ENCODE data around the gene CST11. TPM values are rescaled to one million over a fixed set of nuclear protein-coding genes. Genes with fewer than 3 reads are reported as not detected.

CST11 gene
- polyA plus RNA-seq, 2 of the 4 experiments (the other 2 are of a cell fraction) = not detected

DNA sequence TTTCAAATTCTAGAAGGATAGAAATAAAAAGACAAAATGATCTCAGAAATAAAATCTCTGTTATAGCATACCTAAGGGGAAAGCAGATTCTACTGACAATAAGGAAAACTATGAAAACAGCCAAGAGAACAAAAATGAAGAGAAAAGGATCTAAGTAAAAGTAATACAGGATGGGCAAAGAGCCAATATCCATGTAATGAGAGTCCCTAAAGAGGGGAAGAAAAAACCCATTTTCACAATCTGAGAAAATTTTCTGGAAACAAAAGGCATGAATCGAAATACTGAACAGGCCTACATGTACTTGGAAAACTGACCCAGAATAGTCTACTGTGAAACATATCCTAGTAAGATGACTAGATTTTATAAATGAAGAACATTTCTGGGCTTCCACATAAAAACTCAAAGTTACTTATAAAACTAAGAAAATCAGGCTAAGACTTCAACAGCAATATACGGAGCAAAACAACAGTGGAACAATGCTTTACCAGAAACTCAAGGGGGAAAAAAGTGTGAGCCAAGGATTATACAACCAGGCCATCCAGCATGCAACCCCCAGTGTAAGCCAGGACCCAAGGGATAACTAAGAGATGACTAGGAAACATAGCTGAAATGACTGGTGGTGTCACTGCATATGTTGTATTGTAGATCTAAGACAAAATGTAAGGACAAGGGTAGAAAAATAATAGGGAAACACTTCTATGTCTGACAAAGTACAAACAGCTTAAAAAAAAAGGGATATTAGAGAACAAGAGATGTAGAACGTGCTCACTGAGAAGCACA, 41.6 kb downstream of the CST11 start:
- no peaks in the 10 kb centered on the region for H3K9me3 ChIP-seq
- ChIA-PET POLR2A (no interaction called here), CTCF (interaction anchor here (0.8 to 1.5 kb wide), 2 partner anchors 10 to 197 kb away, joined by 3 to 4 read pairs; partner anchors contain the start of gene NAPB)
- no peak overlapping the region for H3K27ac ChIP-seq
- ATAC-seq (no peak), DNase-seq (ENCODE audit: low read depth in 1 of 2, low spot score in 1 of 2) (no peak), FAIRE-seq (no peak)
- peaks cover 9% of the 10 kb centered on the region; the same call in 2 of the 3 replicates for H3K4me1 ChIP-seq
- TF ChIP-seq, protein P1, sequence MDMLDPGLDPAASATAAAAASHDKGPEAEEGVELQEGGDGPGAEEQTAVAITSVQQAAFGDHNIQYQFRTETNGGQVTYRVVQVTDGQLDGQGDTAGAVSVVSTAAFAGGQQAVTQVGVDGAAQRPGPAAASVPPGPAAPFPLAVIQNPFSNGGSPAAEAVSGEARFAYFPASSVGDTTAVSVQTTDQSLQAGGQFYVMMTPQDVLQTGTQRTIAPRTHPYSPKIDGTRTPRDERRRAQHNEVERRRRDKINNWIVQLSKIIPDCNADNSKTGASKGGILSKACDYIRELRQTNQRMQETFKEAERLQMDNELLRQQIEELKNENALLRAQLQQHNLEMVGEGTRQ (IDR thresholded peaks at IDR 0.05) = no peak
- TF ChIP-seq FOSB (CRISPR knock-in tag; IDR thresholded peaks at IDR 0.05) (no peak), KDM1A (IDR thresholded peaks at IDR 0.05; ENCODE audit: low read depth) (no peak), RFX5 (IDR thresholded peaks at IDR 0.05) (no peak)
- H3K4me3 ChIP-seq = no peak overlapping the region
- no peak overlapping the region for H3K4me2 ChIP-seq
- WGBS (ENCODE audit: missing lambda C conversion rate) = 80% methylated on average over 3 of the region's 3 CpGs

DNA sequence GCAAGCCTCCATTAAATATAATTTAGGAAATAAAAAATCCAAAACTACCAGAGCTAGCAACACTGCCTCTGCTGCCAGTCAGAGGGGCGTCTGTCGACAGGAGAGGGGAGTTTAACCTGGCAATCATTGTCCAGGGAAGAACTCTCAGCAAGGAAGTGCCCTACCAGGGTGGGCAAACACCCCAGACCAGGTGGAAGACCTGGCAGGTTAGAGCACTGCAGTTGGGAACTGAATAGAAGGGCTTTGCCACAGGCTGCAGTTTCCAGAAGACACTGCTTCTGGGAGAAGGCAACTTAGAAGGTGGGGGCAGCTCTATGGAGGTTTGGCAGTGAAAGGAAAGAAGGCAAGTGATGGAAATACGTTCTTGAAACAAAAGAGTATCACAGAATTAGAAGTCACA, 42.9 kb downstream of the CST11 start:
- WGBS (ENCODE audit: missing lambda C conversion rate) = 83% methylated on average over 3 of the region's 3 CpGs
- FAIRE-seq (no peak), DNase-seq (ENCODE audit: low read depth in 1 of 2, low spot score in 1 of 2) (no peak), ATAC-seq (no peak)
- POLR2A ChIA-PET = no interaction called here
- Histone ChIP-seq H3K9me3 (no peaks in the 10 kb centered on the region), H3K4me3 (no peak overlapping the region), H3K4me2 (no peak overlapping the region), H3K27ac (no peak overlapping the region), H3K4me1 (peaks cover 9% of the 10 kb centered on the region; the same call in 2 of the 3 replicates)
- TF ChIP-seq MYC (IDR thresholded peaks at IDR 0.05; ENCODE audit: borderline replicate concordance, low read length) (no peak), NFE2L2 (conservative IDR thresholded peaks at IDR 0.05; ENCODE audit: low read length) (no peak), ESRRA (IDR thresholded peaks at IDR 0.05; ENCODE audit: borderline replicate concordance, low read length) (no peak), REST (IDR thresholded peaks at IDR 0.05) (no peak), POLR2A (IDR thresholded peaks at IDR 0.05; ENCODE audit: low read length) (no peak)
- TF ChIP-seq, protein P1 (IDR thresholded peaks at IDR 0.05) = no peak
- CTCF ChIA-PET = interaction anchor here (1.0 to 1.8 kb wide), 3 partner anchors 10 to 197 kb away, joined by 3 to 4 read pairs (median 3); no protein-coding TSS in a partner anchor

- CTCF ChIA-PET = interaction anchor here (1.0 to 1.8 kb wide), 3 partner anchors 9 to 198 kb away, joined by 3 to 4 read pairs (median 3); no protein-coding TSS in a partner anchor
- FAIRE-seq (no peak), ATAC-seq (no peak), DNase-seq (ENCODE audit: low read depth in 1 of 2, low spot score in 1 of 2) (no peak)
- POLR2A ChIA-PET = no interaction called here
- no peak overlapping the region for H3K4me2 ChIP-seq
- no peaks in the 10 kb centered on the region for H3K9me3 ChIP-seq
- H3K27ac ChIP-seq = no peak overlapping the region
- no peak overlapping the region for H3K4me3 ChIP-seq
- WGBS (ENCODE audit: missing lambda C conversion rate) = 94% methylated on average over 2 of the region's 2 CpGs
- H3K4me1 ChIP-seq = peaks cover 9% of the 10 kb centered on the region; the same call in 2 of the 3 replicates
- TF ChIP-seq EP300 (IDR thresholded peaks at IDR 0.05) (no peak), HOXB13 (CRISPR knock-in tag; IDR thresholded peaks at IDR 0.05; ENCODE audit: low read depth) (no peak), RAD21 (conservative IDR thresholded peaks at IDR 0.05 in 1 of 2, IDR thresholded peaks at IDR 0.05 in 1 of 2) (no peak), BHLHE40 (IDR thresholded peaks at IDR 0.05; ENCODE audit: low read depth, low read length) (no peak), ZNF302 (CRISPR knock-in tag; IDR thresholded peaks at IDR 0.05) (no peak), TP53 (CRISPR knock-in tag; IDR thresholded peaks at IDR 0.05) (no peak), POLR2A (IDR thresholded peaks at IDR 0.05; ENCODE audit: low read length) (no peak), CEBPB (IDR thresholded peaks at IDR 0.05) (no peak), PHF8 (IDR thresholded peaks at IDR 0.05; ENCODE audit: borderline replicate concordance, low read depth) (no peak), RCOR1 (IDR thresholded peaks at IDR 0.05; ENCODE audit: low read depth, low read length) (no peak), FOXS1 (CRISPR knock-in tag; IDR thresholded peaks at IDR 0.05) (no peak), CHD2 (IDR thresholded peaks at IDR 0.05; ENCODE audit: low read length, partially characterized antibody) (no peak), SMC3 (IDR thresholded peaks at IDR 0.05) (no peak), HOXB5 (CRISPR knock-in tag; IDR thresholded peaks at IDR 0.05) (no peak), FOSB (CRISPR knock-in tag; IDR thresholded peaks at IDR 0.05) (no peak), ZSCAN20 (CRISPR knock-in tag; IDR thresholded peaks at IDR 0.05) (no peak)
- TF ChIP-seq, protein P2, sequence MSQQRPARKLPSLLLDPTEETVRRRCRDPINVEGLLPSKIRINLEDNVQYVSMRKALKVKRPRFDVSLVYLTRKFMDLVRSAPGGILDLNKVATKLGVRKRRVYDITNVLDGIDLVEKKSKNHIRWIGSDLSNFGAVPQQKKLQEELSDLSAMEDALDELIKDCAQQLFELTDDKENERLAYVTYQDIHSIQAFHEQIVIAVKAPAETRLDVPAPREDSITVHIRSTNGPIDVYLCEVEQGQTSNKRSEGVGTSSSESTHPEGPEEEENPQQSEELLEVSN (IDR thresholded peaks at IDR 0.05; ENCODE audit: borderline replicate concordance, low read depth) = no peak
Observed at GRCh38 chr20:23408957-23409356, 43.7 kb downstream of the CST11 start.

Data from A549 (cell line).